GM19397 (cell line): ENCODE measurements around the gene ACP1.

Experiments used
- ATAC-seq: cut with Tn5 transposase; IDR thresholded peaks from one replicate; pipeline ENCODE4 v1.9.1; 2021; ENCODE audit warnings: mild to moderate bottlenecking, moderate library complexity; ENCODE audit not compliant: unreplicated experiment

ACP1 gene

GRCh38 chr2:254241-254640, 10.5 kb upstream of the ACP1 start:
- no peak for ATAC-seq

GRCh38 chr2:255195-255594, 9.6 kb upstream of the ACP1 start:
- no peak for ATAC-seq

- no peak for ATAC-seq
These were observed 8.7 kb upstream of the ACP1 start for GRCh38 chr2:256094-256493.

- no peak for ATAC-seq
These were observed 7.3 kb upstream of the ACP1 start for GRCh38 chr2:257429-257828.

GRCh38 chr2:257842-258241, 6.9 kb upstream of the ACP1 start:
- ATAC-seq = no peak

GRCh38 chr2:258933-259332, 5.8 kb upstream of the ACP1 start:
- ATAC-seq = no peak

GRCh38 chr2:259789-260331, 4.9 kb upstream of the ACP1 start:
- ATAC-seq = no peak

GRCh38 chr2:260507-261161, 4.1 kb upstream of the ACP1 start:
- no peak for ATAC-seq

- ATAC-seq = no peak
These were observed 2.6 kb upstream of the ACP1 start for GRCh38 chr2:262117-262516.

GRCh38 chr2:263022-263738, 1.6 kb upstream of the ACP1 start:
- ATAC-seq = no peak

GRCh38 chr2:263774-264492, 814 bp upstream of the ACP1 start, which contains the start of gene SH3YL1:
SH3YL1 (minus strand) TSS chr2:264032; CDS start chr2:263984, 48 bp downstream.
- ATAC-seq = peak; percentile 23

GRCh38 chr2:268323-268722, 3.6 kb downstream of the ACP1 start:
- no peak for ATAC-seq

GRCh38 chr2:269356-270030, 4.7 kb downstream of the ACP1 start:
- ATAC-seq = no peak

GRCh38 chr2:270861-271260, 6.1 kb downstream of the ACP1 start:
- ATAC-seq = no peak

GRCh38 chr2:271917-272316, 7.2 kb downstream of the ACP1 start:
- ATAC-seq = no peak

- no peak for ATAC-seq
These were observed 8.6 kb downstream of the ACP1 start for GRCh38 chr2:273333-273732.

GRCh38 chr2:274503-274902, 9.8 kb downstream of the ACP1 start:
- no peak for ATAC-seq

- peak; percentile 76 for ATAC-seq
These were observed 10.7 kb downstream of the ACP1 start for GRCh38 chr2:275466-275865.

GRCh38 chr2:278312-278926, 13.7 kb downstream of the ACP1 start:
- ATAC-seq = no peak

GRCh38 chr2:278927-279320, 14.2 kb downstream of the ACP1 start:
- no peak for ATAC-seq

- no peak for ATAC-seq
These were observed 14.6 kb downstream of the ACP1 start for GRCh38 chr2:279366-279765.
